NCI-H69 (cell line): ENCODE measurements around the gene SLC44A1.

Source experiments
- DNase-seq: peaks from one replicate; lab custom pipeline; 2025; lab: John Stamatoyannopoulos, UW

The SLC44A1 gene

GRCh38 chr9:105305856-105306255 lies 61.4 kb downstream of the SLC44A1 start:
- no peak for DNase-seq

- DNase-seq, result no peak
Observed at GRCh38 chr9:105306351-105307140, 62.1 kb downstream of the SLC44A1 start.

GRCh38 chr9:105307591-105308130 lies 63.2 kb downstream of the SLC44A1 start:
- DNase-seq, result no peak

- DNase-seq, result no peak
Observed at GRCh38 chr9:105308461-105309341, 64.2 kb downstream of the SLC44A1 start.

GRCh38 chr9:105309531-105309931 lies 65.1 kb downstream of the SLC44A1 start:
- DNase-seq, result no peak

GRCh38 chr9:105311306-105311705 lies 66.9 kb downstream of the SLC44A1 start:
- DNase-seq, result no peak

- peak; percentile 42 for DNase-seq
Observed at GRCh38 chr9:105313238-105313637, 68.8 kb downstream of the SLC44A1 start.

- no peak for DNase-seq
Observed at GRCh38 chr9:105316703-105317102, 72.3 kb downstream of the SLC44A1 start.

- no peak for DNase-seq
Observed at GRCh38 chr9:105318729-105319191, 74.3 kb downstream of the SLC44A1 start.

- DNase-seq, result no peak
Observed at GRCh38 chr9:105319202-105319813, 74.9 kb downstream of the SLC44A1 start.

GRCh38 chr9:105320568-105320967 lies 76.1 kb downstream of the SLC44A1 start:
- no peak for DNase-seq

GRCh38 chr9:105328296-105328695 lies 83.8 kb downstream of the SLC44A1 start:
- DNase-seq, result no peak

GRCh38 chr9:105328872-105329718 lies 84.6 kb downstream of the SLC44A1 start:
- DNase-seq, result no peak

GRCh38 chr9:105329719-105330062 lies 85.2 kb downstream of the SLC44A1 start:
- DNase-seq, result no peak

GRCh38 chr9:105330201-105330600 lies 85.8 kb downstream of the SLC44A1 start:
- DNase-seq, result no peak

GRCh38 chr9:105330755-105331154 lies 86.3 kb downstream of the SLC44A1 start:
- no peak for DNase-seq

GRCh38 chr9:105331160-105331559 lies 86.7 kb downstream of the SLC44A1 start:
- DNase-seq, result no peak

- no peak for DNase-seq
Observed at GRCh38 chr9:105331755-105332154, 87.3 kb downstream of the SLC44A1 start.

- no peak for DNase-seq
Observed at GRCh38 chr9:105332471-105332870, 88.0 kb downstream of the SLC44A1 start.

- DNase-seq, result no peak
Observed at GRCh38 chr9:105333076-105333475, 88.6 kb downstream of the SLC44A1 start.

- DNase-seq, result no peak
Observed at GRCh38 chr9:105333811-105334210, 89.4 kb downstream of the SLC44A1 start.
